GM18951 (cell line): Measurements from ENCODE around the gene KANK2.
"Not testable (repeated sequence)": the region's sequence is repeated elsewhere in the genome, so short reads cannot be mapped to it uniquely, and the experiment has no call there.

Experiments
- POLR2A ChIP-seq: IDR thresholded peaks from 4 replicates; pipeline ENCODE4 v1.6.1; 2011; ENCODE audit warnings: mild to moderate bottlenecking; ENCODE audit not compliant: insufficient read length, insufficient read depth; ENCODE audit errors: extremely low read depth
- in situ Hi-C: fragments of 300-500 bp; cut with MboI; formaldehyde crosslinking; loops from one replicate; pipeline ENCODE4 v1.12.0; 2022; ENCODE audit warnings: low sequenced_read_pairs, mixed read lengths, inconsistent platforms; ENCODE audit not compliant: unreplicated experiment

Gene KANK2

GRCh38 chr19:11166281-11167142 lies 30.8 kb downstream of the KANK2 start:
- in situ Hi-C loops: no loop called here
- TF ChIP-seq POLR2A: no peak

DNA sequence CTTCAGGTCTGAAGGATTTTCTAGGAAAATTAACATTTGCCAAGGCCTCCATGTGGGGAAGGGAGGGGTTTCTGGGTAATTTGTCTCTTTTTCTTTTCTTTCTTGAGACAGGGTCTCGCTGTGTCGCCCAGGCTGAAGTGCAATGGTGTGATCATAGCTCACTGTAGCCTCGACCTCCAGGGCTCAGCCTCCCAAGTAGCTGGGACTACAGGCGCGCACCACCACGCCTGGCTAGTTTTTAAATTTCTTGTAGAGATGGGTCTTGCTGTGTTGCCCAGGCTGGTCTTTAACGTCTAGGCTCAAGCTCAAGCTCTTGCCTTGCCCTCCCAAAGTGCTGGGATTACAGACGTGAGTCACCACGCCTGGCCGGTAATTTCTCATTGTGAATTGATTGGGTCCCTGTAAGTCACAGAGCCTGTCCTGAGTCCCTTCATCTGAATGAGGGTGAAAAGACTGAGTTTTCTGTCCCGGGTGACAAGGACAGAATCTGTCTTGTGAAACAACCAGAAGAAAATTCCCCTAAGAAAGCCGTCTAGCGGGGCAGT lies 31.8 kb downstream of the KANK2 start:
- in situ Hi-C loops: no loop called here
- TF ChIP-seq POLR2A: no peak

GRCh38 chr19:11164879-11165406 lies 32.4 kb downstream of the KANK2 start:
- TF ChIP-seq POLR2A: no peak
- in situ Hi-C loops: no loop called here

GRCh38 chr19:11164296-11164695 lies 33.0 kb downstream of the KANK2 start:
- in situ Hi-C loops: no loop called here

GRCh38 chr19:11160440-11160768 lies 36.9 kb downstream of the KANK2 start:
- in situ Hi-C loops: not testable (repeated sequence)

More at GRCh38 chr19:11164296-11164695, 33.0 kb downstream of the KANK2 start:
- TF ChIP-seq POLR2A: no peak

- no peak for TF ChIP-seq POLR2A
- in situ Hi-C loops: no loop called here
Measured at GRCh38 chr19:11159598-11160439, 37.5 kb downstream of the KANK2 start.

GRCh38 chr19:11155373-11156120 lies 41.8 kb downstream of the KANK2 start, which contains the start of gene SPC24:
TSS of gene SPC24 (minus strand) at chr19:11155782. CDS start at chr19:11155776, 6 bp downstream.
- in situ Hi-C loops: no loop called here
- TF ChIP-seq POLR2A: peak; percentile 90

DNA sequence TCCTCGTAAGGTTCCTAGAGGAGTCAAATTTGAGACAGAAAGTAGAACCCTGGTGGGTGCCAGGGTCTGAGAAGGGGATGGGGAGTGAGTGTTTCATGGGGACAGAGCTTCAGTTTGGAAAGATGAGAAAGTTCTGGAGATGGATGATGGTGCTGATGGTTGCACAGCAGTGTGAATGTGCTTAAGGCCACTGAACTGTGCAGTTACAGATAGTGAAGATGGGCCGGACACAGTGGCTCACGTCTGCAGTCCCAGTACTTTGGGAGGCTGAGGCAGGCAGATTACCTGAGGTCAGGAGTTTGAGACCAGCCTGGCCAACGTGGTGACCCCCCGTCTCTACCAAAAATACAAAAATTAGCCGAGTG lies 42.7 kb downstream of the KANK2 start:
- TF ChIP-seq POLR2A: no peak
- in situ Hi-C loops: no loop called here

DNA sequence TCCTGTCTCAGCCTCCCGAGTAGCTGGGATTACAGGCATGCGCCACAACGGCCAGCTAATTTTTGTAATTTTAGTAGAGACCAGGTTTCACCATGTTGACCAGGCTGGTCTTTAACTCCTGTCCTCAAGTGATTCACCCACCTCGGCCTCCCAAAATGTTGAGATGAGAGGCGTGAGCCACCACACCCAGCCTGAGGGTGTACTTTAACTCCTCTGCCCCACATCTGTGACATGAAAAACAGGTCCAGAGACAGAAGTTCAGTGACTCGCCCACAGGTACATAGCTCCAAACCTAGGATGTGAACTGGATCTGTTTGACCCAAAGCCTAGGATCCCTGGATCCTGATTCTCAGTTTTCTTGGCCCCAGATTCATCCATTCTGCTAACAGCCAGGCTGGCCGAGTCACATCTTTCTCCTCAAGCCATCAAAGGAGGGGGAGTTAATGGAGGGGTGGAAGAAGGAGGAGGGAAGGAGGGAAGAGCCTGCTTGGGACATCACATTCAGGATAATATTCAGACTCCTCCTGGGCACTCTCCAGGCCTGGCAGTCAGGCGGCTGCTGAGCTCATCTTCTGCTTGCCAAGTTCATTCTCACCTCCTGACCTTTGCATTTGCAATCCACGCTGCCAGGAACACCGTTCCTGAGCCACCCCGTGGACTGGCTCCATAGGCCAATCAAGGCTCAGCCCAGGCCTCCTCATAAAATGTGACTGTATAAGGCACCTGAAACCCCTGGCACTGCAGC lies 44.9 kb downstream of the KANK2 start:
- TF ChIP-seq POLR2A: no peak
- in situ Hi-C loops: no loop called here

GRCh38 chr19:11151181-11151580 lies 46.2 kb downstream of the KANK2 start:
- TF ChIP-seq POLR2A: no peak
- in situ Hi-C loops: no loop called here

GRCh38 chr19:11148001-11148400 lies 49.3 kb downstream of the KANK2 start:
- no peak for TF ChIP-seq POLR2A
- in situ Hi-C loops: no loop called here

GRCh38 chr19:11145536-11145924 lies 51.8 kb downstream of the KANK2 start:
- in situ Hi-C loops: no loop called here
- no peak for TF ChIP-seq POLR2A
